ENCODE measurements around the gene ADAMTS13. TPM values are rescaled to one million over a fixed set of nuclear protein-coding genes. Genes with fewer than 3 reads are reported as not detected.

ADAMTS13 gene
- total RNA-seq, 3 donors from 2014 or later, result 0.60 to 0.91 (median 0.79) TPM

DNA sequence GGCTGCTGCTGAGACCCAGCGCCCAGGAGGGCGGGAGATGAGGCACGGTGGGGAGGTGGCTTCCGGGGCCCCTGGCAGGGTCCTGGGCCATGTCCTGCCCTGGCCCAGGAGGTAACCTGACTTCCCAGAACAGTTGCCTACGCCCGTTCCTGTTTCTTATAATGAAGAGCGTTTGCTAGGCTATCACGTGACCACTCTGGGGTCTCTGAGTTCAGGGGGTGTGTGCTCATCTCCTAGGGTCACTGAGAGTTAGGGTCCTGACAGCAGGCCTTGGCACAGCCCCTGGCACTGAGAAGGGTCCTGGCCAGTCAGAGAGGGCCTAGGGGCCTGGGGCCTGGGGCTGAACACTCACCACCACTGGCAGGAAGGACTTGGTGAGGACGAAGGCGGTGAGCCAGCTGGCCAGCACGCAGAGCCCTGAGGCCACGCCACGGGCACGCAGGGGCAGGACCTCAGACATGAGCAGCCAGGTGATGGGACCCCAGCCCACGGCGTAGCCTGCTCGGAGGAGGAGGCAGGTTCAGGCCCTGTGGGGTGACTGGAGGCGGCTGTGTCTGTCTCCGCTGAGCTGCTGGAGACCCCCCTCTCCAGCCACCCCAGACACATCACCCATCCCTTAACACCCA, 50.7 kb downstream of the ADAMTS13 start:
- no peak for ATAC-seq
- Mint-ChIP-seq H3K4me1 (ENCODE audit: low read depth) (peaks cover 2% of the 10 kb centered on the region), H3K27me3 (ENCODE audit: low read depth) (no peaks in the 10 kb centered on the region), H3K36me3 (ENCODE audit: insufficient read depth) (no peaks in the 10 kb centered on the region), H3K9me3 (no peaks in the 10 kb centered on the region), H3K4me3 (no peak overlapping the region)
- DNase-seq, result no peak

DNA sequence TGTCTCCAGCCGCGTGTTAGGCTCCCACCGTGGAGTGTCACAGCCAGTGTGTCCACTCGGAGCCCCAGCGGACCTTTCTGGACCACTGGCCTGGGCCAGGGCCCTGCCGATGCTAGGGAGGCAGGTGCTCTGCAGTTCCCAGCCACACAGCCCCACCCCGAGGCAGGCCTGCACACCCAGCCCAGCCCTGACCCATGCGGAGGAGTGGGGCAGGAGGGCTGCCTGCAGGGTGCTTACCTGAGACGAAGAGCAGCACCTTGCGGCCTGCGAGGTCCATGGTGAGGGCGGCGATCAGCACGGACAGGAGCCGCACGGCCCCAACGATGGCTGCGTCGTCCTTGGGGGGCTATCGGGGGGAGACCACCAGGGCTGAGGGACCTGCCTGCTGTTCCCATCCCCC, 51.6 kb downstream of the ADAMTS13 start:
- Mint-ChIP-seq H3K4me1 (ENCODE audit: low read depth) (peaks cover 2% of the 10 kb centered on the region), H3K36me3 (ENCODE audit: insufficient read depth) (no peaks in the 10 kb centered on the region), H3K4me3 (no peak overlapping the region), H3K9me3 (no peaks in the 10 kb centered on the region), H3K27me3 (ENCODE audit: low read depth) (no peaks in the 10 kb centered on the region)
- ATAC-seq, result no peak
- DNase-seq, result no peak

DNA sequence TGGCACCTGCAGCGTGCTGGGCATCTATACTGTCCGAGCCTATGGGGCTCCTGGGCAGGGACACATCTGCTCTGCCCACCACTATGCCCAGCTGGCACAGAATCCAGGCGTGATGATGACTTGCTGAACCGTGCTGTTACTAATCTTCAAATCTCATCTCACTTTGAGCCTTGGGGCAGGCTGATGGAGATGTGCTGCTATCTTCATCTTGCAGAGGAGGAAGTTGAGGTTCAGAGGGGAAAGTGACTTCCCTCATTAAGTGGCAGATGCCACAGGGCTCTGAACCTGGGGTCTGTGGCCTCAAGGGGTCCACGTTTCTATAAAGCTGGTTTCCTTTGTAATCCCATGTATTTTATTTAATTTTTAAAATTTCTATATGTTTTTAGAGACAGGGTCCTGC, 52.0 kb downstream of the ADAMTS13 start:
- H3K27me3 Mint-ChIP-seq (ENCODE audit: low read depth), result no peaks in the 10 kb centered on the region
- DNase-seq, result no peak
- H3K36me3 Mint-ChIP-seq (ENCODE audit: insufficient read depth), result no peaks in the 10 kb centered on the region
- no peak for ATAC-seq
- H3K4me3 Mint-ChIP-seq, result no peak overlapping the region
- peaks cover 2% of the 10 kb centered on the region for H3K4me1 Mint-ChIP-seq (ENCODE audit: low read depth)
- H3K9me3 Mint-ChIP-seq, result no peaks in the 10 kb centered on the region

DNA sequence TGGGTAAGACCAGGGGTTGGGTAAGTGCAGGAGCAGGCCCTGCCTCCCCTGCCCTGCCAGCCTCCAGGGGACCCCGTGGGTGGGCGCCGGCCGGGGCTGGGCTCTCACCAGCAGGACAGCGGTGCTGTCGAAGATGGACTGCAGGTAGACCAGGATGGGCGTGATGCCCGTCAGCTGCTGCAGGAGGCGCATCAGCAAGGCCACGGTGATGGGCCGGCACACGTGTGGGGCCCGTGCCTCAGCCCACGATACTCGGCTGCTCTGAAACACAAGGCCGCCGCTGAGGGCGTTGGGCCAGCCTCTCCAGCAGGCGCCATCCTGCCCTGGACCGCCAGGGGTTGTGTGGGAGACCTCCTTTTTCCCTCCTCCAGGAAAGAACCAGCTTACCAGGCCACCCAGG, 52.7 kb downstream of the ADAMTS13 start:
- Mint-ChIP-seq H3K36me3 (ENCODE audit: insufficient read depth) (no peaks in the 10 kb centered on the region), H3K27me3 (ENCODE audit: low read depth) (no peaks in the 10 kb centered on the region), H3K9me3 (no peaks in the 10 kb centered on the region), H3K4me1 (ENCODE audit: low read depth) (peaks cover 7% of the 10 kb centered on the region), H3K4me3 (no peak overlapping the region)
- no peak for ATAC-seq
- DNase-seq, result no peak

DNA sequence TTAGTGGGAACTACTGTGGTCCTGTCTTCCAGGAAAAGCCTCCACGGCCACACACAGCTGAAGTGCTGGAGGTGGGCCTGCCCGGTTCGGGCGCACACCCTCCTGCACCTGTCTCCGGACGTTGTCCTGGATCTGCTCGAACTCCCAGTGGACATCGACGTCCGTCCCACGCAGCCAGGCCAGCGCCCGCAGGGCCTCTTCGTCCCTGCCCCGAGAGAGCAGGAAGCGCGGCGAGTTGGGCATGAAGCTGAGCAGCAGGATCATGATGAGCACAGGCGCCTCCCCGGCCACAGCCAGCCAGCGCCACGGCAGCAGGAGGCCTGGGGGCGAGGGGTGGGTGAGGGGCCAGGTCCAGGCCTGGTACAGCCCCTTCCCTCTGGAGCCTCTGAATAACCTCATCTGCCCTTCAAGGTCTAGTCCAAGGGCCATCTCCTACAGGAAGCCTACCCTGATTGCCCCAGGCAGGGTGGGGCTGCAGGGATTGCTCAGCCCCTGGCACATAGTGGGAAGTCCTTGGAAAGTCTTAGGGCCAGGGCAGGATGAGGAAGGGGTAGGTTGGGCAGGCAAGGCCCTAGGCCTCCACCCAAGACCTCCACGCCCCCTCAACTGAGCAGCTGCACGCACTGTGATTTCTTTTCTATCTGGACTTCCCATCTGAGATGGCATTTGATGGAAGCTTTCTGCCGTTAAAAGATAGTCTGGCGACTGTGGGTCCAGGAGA, 53.3 kb downstream of the ADAMTS13 start:
- Mint-ChIP-seq H3K9me3 (no peaks in the 10 kb centered on the region), H3K4me1 (ENCODE audit: low read depth) (peaks cover 9% of the 10 kb centered on the region), H3K27me3 (ENCODE audit: low read depth) (no peaks in the 10 kb centered on the region), H3K36me3 (ENCODE audit: insufficient read depth) (no peaks in the 10 kb centered on the region), H3K4me3 (no peak overlapping the region)
- DNase-seq (no peak), ATAC-seq (no peak)

DNA sequence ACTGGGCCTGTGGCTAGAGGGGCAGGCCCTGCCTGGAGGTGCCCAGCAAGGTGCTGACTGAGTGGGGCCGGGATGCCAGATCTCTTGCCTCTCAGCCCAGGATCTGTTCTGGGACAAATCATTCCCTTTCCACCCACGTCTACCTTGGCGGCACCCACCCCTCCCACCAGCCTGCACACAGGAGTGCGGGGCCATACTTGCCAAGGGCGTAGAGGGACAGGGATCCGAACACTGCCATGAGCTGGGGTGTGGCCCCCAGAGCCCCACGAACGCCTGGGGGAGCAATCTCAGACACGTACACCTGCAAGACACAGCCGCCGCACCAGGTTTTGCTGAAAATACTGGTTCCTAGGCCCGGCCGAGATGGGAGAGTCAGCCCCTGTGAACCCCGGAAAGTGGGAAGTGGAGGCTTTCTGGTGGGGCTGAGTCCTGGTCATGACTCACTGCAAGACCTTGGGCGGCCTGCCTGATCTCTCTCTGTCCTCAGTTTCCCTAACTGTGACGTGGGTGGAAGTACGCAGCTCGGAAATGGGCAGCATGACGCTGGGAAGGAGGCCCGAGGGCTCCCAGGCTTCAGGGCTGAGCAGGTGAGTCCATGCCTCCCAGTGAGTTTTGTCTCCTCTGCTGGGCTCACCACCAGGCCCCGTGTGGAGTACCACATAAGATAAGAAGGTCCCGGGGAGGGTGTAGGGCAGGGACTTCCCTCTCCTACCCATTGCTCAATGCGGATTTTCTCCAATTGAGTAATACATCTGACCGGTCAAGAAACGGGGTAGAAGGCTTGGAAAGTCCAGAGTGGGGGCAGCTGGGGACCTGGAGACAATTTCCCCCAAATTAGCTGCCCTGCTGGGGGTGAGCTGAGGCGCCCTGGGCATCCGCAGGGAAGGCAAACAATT, 54.1 kb downstream of the ADAMTS13 start:
- Mint-ChIP-seq H3K27me3 (ENCODE audit: low read depth) (no peaks in the 10 kb centered on the region), H3K4me1 (ENCODE audit: low read depth) (peaks cover 9% of the 10 kb centered on the region), H3K4me3 (no peak overlapping the region), H3K9me3 (no peaks in the 10 kb centered on the region), H3K36me3 (ENCODE audit: insufficient read depth) (no peaks in the 10 kb centered on the region)
- ATAC-seq (no peak), DNase-seq (no peak)

DNA sequence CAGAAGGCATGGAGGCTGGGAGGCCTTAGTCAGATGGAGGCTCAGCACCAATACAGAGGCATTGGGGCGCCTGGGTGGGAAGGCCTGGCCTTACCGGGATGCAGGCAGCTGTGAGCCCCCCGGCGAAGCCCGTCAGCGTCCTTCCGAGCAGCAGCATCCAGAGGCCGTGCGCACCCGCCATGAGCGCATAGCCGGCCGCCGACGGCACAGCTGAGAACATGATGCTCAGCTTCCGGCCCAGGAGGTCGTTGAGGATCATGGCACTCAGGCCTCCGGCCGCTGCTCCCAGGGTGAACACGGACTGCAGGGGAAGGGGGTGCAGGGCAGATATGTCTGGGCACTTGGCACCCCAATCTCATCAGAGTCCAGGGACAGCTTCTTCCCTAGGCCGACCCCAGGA, 54.8 kb downstream of the ADAMTS13 start:
- DNase-seq, result no peak
- Mint-ChIP-seq H3K27me3 (ENCODE audit: low read depth) (no peaks in the 10 kb centered on the region), H3K36me3 (ENCODE audit: insufficient read depth) (no peaks in the 10 kb centered on the region), H3K4me1 (ENCODE audit: low read depth) (peaks cover 9% of the 10 kb centered on the region), H3K9me3 (no peaks in the 10 kb centered on the region), H3K4me3 (no peak overlapping the region)
- no peak for ATAC-seq

DNA sequence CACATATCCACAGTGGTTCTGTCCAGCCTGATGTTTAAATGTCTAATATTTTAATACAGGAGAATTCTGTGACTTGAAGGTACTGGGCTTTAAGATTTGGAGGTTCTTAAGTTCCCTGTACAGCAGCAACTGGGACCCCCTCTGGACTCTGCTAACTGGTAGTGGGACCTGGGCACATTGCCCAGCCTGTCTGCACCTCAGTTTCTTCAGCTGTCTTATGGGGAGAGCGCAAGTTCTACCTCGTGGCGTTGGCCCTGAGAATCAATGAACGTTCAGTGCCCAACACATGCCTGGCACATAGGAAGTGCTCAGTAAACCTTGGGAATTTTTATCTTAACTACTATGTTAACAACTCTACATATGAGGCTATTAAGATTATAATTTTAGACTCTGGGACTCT, 55.3 kb downstream of the ADAMTS13 start:
- peaks cover 9% of the 10 kb centered on the region for H3K4me1 Mint-ChIP-seq (ENCODE audit: low read depth)
- no peaks in the 10 kb centered on the region for H3K9me3 Mint-ChIP-seq
- H3K4me3 Mint-ChIP-seq, result peak overlapping the region; percentile 37
- DNase-seq, result no peak
- H3K36me3 Mint-ChIP-seq (ENCODE audit: insufficient read depth), result no peaks in the 10 kb centered on the region
- no peak for ATAC-seq
- H3K27me3 Mint-ChIP-seq (ENCODE audit: low read depth), result no peaks in the 10 kb centered on the region

DNA sequence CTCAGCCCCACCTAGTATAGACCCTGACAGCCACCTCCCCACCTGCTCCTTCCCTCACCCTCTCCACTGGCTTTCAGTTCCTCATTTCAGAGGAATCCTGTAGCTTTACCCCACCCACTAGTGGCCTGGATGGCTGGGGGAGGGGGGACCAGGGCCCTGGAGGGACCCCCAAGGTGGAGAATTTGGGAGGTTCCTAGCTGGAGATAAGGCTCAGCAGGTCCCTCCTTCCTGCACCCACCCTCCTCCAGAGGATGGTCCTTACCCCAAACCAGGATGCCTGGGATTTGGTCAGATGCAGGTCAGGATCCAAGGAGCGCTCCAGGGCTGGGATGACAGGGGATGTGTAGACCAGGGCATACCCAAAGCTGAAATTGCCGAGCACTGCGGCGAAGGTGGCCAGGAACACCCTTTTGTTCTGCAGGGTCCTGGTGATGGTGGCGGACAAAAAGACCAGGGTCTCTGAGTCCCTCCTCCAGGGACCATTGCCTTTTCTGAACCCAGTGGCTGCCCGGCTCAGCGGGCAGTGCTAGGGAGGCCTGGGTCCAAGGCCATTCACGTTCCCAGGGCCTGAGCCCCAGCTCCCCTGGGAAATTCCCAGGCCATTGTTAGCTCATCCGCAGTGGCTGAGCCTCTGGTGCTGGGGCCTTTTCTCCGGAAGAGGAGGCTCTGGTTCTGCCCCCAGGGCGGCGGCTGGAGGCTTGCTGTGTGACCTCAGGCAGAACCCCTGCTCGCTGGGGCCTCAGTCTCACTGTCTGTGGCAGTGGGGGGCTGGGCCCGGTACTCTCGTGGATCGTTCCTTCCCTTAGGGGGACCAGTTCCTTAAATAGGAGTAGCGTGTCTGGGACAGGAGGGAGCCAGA, 56.1 kb downstream of the ADAMTS13 start:
- Mint-ChIP-seq H3K36me3 (ENCODE audit: insufficient read depth) (no peaks in the 10 kb centered on the region), H3K4me1 (ENCODE audit: low read depth) (peaks cover 9% of the 10 kb centered on the region), H3K9me3 (no peaks in the 10 kb centered on the region), H3K4me3 (peak overlapping the region; percentile 59), H3K27me3 (ENCODE audit: low read depth) (no peaks in the 10 kb centered on the region)
- ATAC-seq (peak; percentile 4 to 18), DNase-seq (no peak)

DNA sequence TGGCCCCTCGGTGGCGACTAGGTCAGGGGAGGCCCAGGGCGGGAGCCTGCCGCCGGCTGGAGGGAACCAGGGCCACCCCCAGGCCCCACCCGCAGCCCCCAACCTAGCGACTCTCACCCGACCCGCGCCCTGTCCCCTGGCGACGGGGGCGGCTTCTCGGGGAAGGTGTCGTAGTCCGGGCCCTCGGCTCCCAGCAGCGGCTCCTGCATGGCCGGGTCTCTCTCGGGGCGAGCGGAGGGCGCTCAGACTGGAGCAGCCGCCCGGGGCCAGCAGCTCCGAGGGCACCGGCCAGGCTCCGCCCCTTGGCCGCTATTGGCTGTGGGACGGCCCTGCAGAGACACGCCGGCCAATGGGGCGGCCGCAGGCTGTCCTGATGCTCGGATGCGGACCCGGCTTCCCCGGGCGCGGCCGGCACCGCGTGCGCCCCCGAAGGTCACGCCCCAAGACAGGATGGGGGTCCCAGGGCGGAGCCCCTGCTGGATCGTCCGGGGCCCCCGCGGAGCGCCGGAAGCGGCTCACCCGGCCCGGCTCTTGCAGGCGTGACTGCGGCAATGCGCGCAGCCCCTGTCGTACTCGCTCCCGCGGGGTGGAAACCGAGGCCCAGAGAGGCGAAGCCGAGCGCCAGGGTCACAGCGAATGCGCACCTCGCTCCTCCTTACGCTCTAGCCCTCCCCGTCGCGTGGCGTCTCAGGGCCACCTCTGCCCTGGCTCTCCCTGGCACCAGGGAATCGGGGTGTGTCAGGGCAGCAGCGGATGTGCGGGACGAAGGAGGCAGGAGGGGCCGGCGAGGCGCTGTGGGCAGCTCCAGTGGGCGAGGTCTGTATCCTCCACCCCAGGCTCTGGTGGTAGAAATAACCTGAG, 56.9 kb downstream of the ADAMTS13 start, which contains the start of gene SLC2A6:
SLC2A6 (minus strand) TSS at position 249 of the 861 bp plus-strand sequence; CDS start at position 209, 40 bp downstream.
- peak within 1 kb of the TSS; percentile 69 for H3K4me3 Mint-ChIP-seq
- no peaks in the 10 kb centered on the region for H3K9me3 Mint-ChIP-seq
- H3K36me3 Mint-ChIP-seq (ENCODE audit: insufficient read depth), result no peaks in the 10 kb centered on the region
- peak; percentile 70 for DNase-seq
- peak; percentile 99 for ATAC-seq
- peaks cover 8% of the 10 kb centered on the region for H3K4me1 Mint-ChIP-seq (ENCODE audit: low read depth)
- no peaks in the 10 kb centered on the region for H3K27me3 Mint-ChIP-seq (ENCODE audit: low read depth)

DNA sequence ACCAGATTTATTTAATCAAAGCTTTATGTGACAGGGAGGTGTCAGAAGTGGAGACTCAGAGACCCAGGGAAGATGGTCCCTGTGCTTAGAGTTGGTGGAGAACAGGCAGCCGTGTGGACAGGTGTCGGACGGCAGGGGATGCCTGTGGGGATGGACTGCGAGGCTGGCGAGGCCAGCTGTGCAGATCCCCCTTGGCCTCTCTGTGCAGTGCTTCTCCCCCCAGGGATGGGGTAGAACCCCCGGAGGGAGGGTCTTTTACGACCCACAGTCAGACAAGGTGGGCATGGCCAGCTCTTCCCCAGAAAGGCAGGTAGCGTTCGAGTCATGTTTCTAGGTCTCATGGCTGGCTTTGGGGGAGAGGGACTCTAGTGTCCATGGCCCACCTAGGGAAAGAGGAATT, 61.4 kb downstream of the ADAMTS13 start:
- Mint-ChIP-seq H3K36me3 (ENCODE audit: insufficient read depth) (no peaks in the 10 kb centered on the region), H3K9me3 (no peaks in the 10 kb centered on the region), H3K4me3 (no peak overlapping the region), H3K27me3 (ENCODE audit: low read depth) (no peaks in the 10 kb centered on the region), H3K4me1 (ENCODE audit: low read depth) (peaks cover 13% of the 10 kb centered on the region)
- no peak for ATAC-seq
- no peak for DNase-seq

DNA sequence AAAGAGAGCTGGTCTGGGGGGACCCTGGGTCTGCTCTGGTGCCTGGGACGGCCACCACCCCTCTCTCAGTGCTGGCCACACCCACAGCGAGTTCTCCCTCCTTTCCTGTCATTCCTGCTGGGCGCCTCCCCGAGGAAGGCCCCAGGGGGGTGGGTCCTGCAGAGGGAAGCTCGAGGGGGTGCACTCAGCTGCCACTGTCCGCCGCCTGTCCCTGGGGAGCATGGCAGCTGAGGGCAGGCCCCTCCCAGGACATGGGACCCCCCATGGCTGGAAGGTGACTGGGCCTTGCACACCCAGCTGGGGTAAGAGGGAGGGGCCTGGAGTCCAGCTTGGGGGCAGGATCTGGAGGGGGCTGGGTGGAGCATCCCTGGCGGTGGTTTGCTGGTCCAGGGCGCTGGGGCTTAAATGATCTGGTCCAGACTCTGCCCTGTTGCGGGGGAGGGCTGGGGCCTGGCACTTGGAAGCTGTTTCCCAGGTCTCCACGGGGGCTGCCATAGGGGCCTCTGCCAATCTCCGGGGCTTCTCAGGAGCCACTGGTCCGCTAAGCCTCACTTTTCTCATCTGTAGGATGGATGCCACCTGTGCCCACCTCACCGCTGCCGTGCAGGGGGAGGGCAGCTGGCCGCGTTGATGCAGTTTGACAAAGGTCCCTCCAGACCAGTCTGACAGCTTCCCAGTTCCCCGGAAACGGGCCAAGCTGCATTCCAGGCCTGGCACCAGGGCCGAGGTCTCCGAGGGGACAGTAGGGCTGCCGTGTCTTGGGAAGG, 62.7 kb downstream of the ADAMTS13 start:
- no peaks in the 10 kb centered on the region for H3K36me3 Mint-ChIP-seq (ENCODE audit: insufficient read depth)
- DNase-seq (no peak), ATAC-seq (no peak)
- peaks cover 5% of the 10 kb centered on the region for H3K27me3 Mint-ChIP-seq (ENCODE audit: low read depth)
- H3K4me1 Mint-ChIP-seq (ENCODE audit: low read depth), result peaks cover 8% of the 10 kb centered on the region
- H3K9me3 Mint-ChIP-seq, result no peaks in the 10 kb centered on the region
- no peak overlapping the region for H3K4me3 Mint-ChIP-seq

All from activated T-cell treated with anti-CD3 and anti-CD28 coated beads, Interleukin-2, amount 50 U/mL, for 4 hours (primary cell).